Measurements from ENCODE around the gene ZBED5. TPM values are rescaled to one million over a fixed set of nuclear protein-coding genes. Genes with fewer than 3 reads are reported as not detected.

ZBED5 gene
- total RNA-seq, 8 experiments from 2014 or later = 21.7 to 65.3 (median 52.0) TPM

DNA sequence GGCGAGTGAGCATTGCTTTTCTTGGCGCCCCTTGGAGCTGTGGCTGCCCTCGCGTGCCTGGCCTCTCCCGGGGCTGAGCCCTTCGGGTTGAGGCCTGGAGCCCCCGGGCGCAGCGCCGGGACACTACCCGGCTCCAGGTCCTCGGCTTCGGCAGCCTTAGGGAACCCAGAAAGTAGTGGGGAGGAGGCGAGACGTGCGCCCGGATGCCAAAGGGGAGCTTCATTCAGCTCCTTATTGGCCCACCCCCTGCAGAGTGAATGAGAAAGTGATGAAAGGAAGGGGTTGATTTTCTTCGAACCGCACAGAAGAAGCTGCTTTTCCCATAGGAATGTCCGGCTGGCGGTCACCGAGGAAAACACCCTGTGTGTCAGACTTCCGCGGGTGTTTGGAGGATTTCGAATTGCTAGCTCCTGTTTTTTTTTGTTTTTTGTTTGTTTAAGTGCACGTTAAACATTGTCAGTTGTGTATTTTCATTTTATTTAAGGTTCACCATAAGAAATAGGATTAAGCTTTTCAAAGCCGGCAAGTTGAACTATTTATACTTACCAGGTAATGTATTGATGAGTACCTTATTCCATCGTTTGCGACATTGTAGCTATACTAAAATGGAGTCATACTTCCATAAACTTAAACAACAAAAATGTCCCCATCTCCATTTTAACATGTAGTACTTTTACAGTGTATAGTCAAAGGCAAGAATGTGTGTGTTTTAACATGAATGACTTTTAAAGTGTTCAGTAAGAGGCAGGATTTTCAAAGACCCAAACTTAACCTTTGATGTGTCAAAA, 48.3 kb downstream of the ZBED5 start:
- in situ Hi-C loops (cut with MboI; ENCODE audit: low pct_unique_long_range_greater_than_20kb in 2 of 9, low sequenced_read_pairs in 9 of 9, unreplicated experiment in 9 of 9) = no loop called here
- 0 to 31% (median 1%) methylated on average over 2 to 9 of the region's 29 CpGs for WGBS, 10 experiments
- Histone ChIP-seq H3K27ac (peak overlapping the region; percentile 94 to 96), H3K4me3 (peak overlapping the region; percentile 56 to 99 (median 67)), H3K4me1 (replicated peaks in 1 of 2) (peaks cover 16 to 30% of the 10 kb centered on the region in 2 donors)
- peak; percentile 16 to 49 (median 42) for ATAC-seq (replicated peaks in 6 of 8)

DNA sequence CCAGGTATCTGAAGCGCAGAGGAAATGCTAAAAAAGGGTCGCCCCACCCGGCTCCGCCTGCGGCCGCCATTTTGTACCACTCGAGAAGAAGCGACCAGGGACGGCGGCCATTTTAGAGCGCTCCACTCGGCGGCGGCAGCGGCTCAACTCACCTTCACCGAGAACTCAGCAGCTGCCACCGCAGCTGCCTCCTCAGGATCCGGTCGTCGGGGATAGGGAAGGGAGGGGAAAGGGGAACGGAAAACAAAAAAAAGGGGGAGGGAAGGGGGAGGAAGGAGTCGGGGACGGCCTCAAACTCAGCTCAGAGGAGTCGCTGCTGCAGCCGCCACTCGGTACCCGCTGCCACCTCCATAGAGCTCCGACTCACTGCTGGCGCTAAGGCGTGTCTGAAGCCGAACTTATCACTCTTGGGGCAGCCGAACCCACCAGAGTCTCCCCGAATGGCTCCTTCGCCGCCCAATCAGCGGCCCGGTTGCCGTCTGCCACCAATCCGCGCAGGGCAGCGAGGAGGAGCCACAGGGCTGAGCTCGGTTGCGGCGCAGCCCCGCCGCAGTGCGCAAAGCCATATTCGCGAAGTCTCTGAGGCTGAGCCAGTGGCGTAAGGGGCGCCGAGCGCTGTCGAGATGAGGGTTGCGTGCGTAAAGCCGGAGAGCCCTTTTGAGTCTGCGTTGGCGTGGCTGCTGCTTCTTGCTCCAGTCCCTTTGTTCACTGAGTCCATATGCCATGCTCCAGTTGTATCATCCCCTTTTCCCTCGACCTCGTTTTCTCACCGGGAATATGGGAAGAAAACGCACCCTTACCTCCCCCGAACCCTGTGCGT, 49.1 kb downstream of the ZBED5 start, which contains the start of gene EIF4G2:
Gene EIF4G2, minus strand, starts transcription at position 374 of the 820 bp plus-strand sequence.
- ATAC-seq (replicated peaks in 6 of 8) = peak; percentile 91 to 95 (median 94)
- in situ Hi-C loops (cut with MboI; ENCODE audit: low pct_unique_long_range_greater_than_20kb in 2 of 9, low sequenced_read_pairs in 9 of 9, unreplicated experiment in 9 of 9) = no loop called here
- 0 to 14% (median 0%) methylated on average over 2 to 21 of the region's 65 CpGs; no CpG with 5 or more reads in 4 of the 10 experiments for WGBS, 10 experiments

DNA sequence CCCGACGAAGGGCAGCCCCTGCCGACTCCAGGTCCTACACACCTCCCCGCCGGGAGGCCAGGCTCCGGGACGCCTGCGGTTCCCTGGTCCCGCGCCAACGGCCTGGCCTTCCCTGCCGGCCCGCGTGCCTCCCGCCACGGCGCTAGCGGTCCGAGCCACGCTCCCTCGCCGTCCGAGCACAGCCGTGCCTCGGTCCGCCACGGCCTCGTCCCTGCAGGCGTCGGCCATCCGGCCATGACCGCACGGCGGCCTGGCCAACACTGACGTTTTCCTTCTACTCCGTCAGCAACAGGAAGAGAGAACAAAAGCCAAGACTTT, 49.7 kb downstream of the ZBED5 start:
- ATAC-seq (replicated peaks in 6 of 8) = peak in 7 of 8 experiments; percentile 1 to 16 (median 4)
- peaks cover 16 to 30% of the 10 kb centered on the region in 2 donors for H3K4me1 ChIP-seq (replicated peaks in 1 of 2)
- H3K27ac ChIP-seq = peak overlapping the region; percentile 98 to 99
- WGBS, 10 experiments = 0 to 20% (median 0%) methylated on average over 1 to 21 of the region's 36 CpGs; no CpG with 5 or more reads in 4 of the 10 experiments
- H3K4me3 ChIP-seq = peak overlapping the region; percentile 56 to 99 (median 67)
- in situ Hi-C loops (cut with MboI; ENCODE audit: low pct_unique_long_range_greater_than_20kb in 2 of 9, low sequenced_read_pairs in 9 of 9, unreplicated experiment in 9 of 9) = no loop called here

More for the DNA sequence above, 49.1 kb downstream of the ZBED5 start, which contains the start of gene EIF4G2:
- H3K4me3 ChIP-seq = peak within 1 kb of the TSS; percentile 56 to 99 (median 67)
- peak within 1 kb of the TSS; percentile 98 to 99 for H3K27ac ChIP-seq
- H3K4me1 ChIP-seq (replicated peaks in 1 of 2) = peaks cover 16 to 30% of the 10 kb centered on the region in 2 donors

- in situ Hi-C loops (cut with MboI; ENCODE audit: low pct_unique_long_range_greater_than_20kb in 2 of 9, low sequenced_read_pairs in 9 of 9, unreplicated experiment in 9 of 9) = no loop called here
- H3K27ac ChIP-seq = peak overlapping the region; percentile 98 to 99
- H3K4me3 ChIP-seq = peak overlapping the region; percentile 56 to 99 (median 67)
- WGBS, 10 experiments = 0 to 3% (median 1%) methylated on average over 5 to 20 of the region's 39 CpGs
- peak in 5 of 8 experiments; percentile 2 to 15 (median 14) for ATAC-seq (replicated peaks in 6 of 8)
- peaks cover 16 to 30% of the 10 kb centered on the region in 2 donors for H3K4me1 ChIP-seq (replicated peaks in 1 of 2)
Observed at GRCh38 chr11:10807493-10808234, 50.2 kb downstream of the ZBED5 start.

DNA sequence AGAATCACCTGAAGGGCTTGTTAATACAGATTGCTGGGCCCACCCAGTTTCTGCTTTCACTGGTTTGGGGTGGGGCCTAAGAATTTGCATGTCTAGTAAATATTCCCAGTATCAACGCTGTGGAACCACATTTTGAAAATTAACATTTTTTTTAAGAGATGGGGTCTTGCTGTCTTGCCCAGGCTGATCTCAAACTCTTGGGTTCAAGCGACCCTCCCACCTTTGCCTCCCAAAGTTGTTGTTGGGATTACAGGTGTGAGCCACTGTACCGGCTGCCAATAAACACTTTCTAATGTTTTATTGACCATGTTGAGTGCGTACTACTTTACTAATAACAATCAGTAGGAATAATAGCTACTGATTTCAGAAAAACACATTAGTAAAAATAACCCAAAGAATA, 51.6 kb downstream of the ZBED5 start:
- no peak for ATAC-seq (replicated peaks in 6 of 8)
- Histone ChIP-seq H3K27ac (no peak overlapping the region), H3K4me3 (peak overlapping the region in 2 of 5 donors; percentile 56 to 60), H3K4me1 (replicated peaks in 1 of 2) (peaks cover 16 to 30% of the 10 kb centered on the region in 2 donors)
- in situ Hi-C loops (cut with MboI; ENCODE audit: low pct_unique_long_range_greater_than_20kb in 2 of 9, low sequenced_read_pairs in 9 of 9, unreplicated experiment in 9 of 9) = no loop called here
- 38 to 100% (median 87%) methylated on average over 1 to 4 of the region's 4 CpGs; no CpG with 5 or more reads in 1 of the 10 experiments for WGBS, 10 experiments

DNA sequence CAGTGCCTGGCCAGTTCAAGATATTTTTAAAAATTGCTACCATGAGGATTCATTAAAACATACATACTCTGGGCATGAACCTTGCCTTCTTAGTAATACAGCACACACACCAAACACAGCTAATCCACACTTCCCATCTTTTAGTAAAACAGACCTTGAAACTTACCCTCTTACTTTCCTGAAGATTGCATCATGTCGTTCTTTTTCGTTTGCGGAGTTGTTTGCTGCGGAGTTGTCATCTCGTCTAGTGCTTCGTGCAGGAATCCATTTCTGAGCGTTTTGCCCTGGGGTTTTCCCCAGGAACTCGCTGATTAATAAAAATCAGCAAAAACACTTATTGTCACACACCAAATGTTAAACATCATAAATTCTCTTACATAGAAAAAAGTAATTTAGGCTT, 52.1 kb downstream of the ZBED5 start:
- 42 to 100% (median 93%) methylated on average over 1 to 8 of the region's 8 CpGs for WGBS, 10 experiments

GRCh38 chr11:10803676-10804075, 54.2 kb downstream of the ZBED5 start:
- 30 to 100% (median 86%) methylated on average over 1 to 6 of the region's 6 CpGs for WGBS, 10 experiments
- H3K4me3 ChIP-seq = no peak overlapping the region
- no peak for ATAC-seq (replicated peaks in 6 of 8)
- H3K27ac ChIP-seq = no peak overlapping the region
- in situ Hi-C loops (cut with MboI; ENCODE audit: low pct_unique_long_range_greater_than_20kb in 2 of 9, low sequenced_read_pairs in 9 of 9, unreplicated experiment in 9 of 9) = no loop called here
- H3K4me1 ChIP-seq (replicated peaks in 1 of 2) = peaks cover 18 to 24% of the 10 kb centered on the region in 2 donors

More for the DNA sequence above, 52.1 kb downstream of the ZBED5 start:
- no peak for ATAC-seq (replicated peaks in 6 of 8)
- Histone ChIP-seq H3K4me3 (no peak overlapping the region), H3K4me1 (replicated peaks in 1 of 2) (peaks cover 17 to 27% of the 10 kb centered on the region in 2 donors), H3K27ac (no peak overlapping the region)
- in situ Hi-C loops (cut with MboI; ENCODE audit: low pct_unique_long_range_greater_than_20kb in 2 of 9, low sequenced_read_pairs in 9 of 9, unreplicated experiment in 9 of 9) = no loop called here

Other genes with a start within 250 kb of the ZBED5 start
- gene IRAG1, start 164.3 kb downstream of the ZBED5 start, total RNA-seq = 1 to 10 TPM in 2 of 8 experiments, under 1 TPM in 6; 0.13 to 6.1 (median 0.64) TPM
- gene CTR9, start 106.8 kb downstream of the ZBED5 start, total RNA-seq = 10 to 100 TPM; 19.8 to 55.0 (median 30.6) TPM
- 100 to 1,000 TPM; 489 to 880 (median 640) TPM for gene EIF4G2, start 49.1 kb downstream of the ZBED5 start, total RNA-seq

Data from motor neuron (in vitro differentiated cells).